ENCODE results near the gene PALM.

DNA sequence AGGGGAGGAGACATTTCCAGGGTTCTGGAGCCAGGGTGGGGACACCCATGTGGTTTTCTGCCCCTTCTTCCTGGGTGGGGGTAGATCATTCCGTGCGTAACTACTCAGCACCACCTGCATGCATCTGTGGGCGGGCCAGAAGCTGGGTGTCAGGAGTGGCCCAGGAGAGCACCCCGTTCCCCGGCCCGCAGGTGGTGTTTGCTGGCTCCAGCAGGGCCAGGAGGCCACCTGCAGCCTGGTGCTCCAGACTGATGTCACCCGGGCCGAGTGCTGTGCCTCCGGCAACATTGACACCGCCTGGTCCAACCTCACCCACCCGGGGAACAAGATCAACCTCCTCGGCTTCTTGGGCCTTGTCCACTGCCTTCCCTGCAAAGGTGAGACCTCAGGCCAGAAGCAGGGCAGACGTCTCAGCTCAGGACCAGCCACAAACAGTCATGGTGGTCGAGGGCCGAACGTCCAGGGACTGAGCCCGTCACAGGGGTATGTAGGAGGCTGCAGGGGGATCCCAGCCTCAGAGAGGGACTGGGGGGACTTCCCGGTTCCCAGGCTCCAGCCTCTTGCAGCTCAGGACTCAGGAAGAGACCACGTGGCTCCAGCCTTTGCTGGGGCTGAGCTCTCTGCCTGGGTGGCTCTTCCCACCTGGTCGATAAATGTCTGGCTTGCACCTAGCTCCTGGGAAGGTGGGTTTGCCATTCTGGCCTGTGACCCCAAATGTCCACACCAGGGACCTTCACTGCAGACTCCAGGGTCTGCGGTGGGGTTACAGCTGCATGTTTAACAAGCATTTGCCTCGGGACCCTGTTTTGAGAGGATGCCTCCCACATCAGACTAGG lies 30.9 kb upstream of the PALM start:
- no peak for TF ChIP-seq EZH2 (IDR thresholded peaks at IDR 0.05; ENCODE audit: borderline replicate concordance)
- TF ChIP-seq, protein P1, sequence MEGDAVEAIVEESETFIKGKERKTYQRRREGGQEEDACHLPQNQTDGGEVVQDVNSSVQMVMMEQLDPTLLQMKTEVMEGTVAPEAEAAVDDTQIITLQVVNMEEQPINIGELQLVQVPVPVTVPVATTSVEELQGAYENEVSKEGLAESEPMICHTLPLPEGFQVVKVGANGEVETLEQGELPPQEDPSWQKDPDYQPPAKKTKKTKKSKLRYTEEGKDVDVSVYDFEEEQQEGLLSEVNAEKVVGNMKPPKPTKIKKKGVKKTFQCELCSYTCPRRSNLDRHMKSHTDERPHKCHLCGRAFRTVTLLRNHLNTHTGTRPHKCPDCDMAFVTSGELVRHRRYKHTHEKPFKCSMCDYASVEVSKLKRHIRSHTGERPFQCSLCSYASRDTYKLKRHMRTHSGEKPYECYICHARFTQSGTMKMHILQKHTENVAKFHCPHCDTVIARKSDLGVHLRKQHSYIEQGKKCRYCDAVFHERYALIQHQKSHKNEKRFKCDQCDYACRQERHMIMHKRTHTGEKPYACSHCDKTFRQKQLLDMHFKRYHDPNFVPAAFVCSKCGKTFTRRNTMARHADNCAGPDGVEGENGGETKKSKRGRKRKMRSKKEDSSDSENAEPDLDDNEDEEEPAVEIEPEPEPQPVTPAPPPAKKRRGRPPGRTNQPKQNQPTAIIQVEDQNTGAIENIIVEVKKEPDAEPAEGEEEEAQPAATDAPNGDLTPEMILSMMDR (IDR thresholded peaks at IDR 0.05; ENCODE audit: poor library complexity), result no peak
- no peak for TF ChIP-seq EZH2phosphoT487 (IDR thresholded peaks at IDR 0.05; ENCODE audit: low read depth, severe bottlenecking, unreplicated experiment)
